GM21447 (cell line): Measurements from ENCODE around the gene PCDH12.
"Not testable (repeated sequence)": the region's sequence is repeated elsewhere in the genome, so short reads cannot be mapped to it uniquely, and the experiment has no call there.

ENCODE experiments used
- ATAC-seq: cut with Tn5 transposase; IDR thresholded peaks from one replicate; pipeline ENCODE4 v1.9.1; 2021; ENCODE audit not compliant: unreplicated experiment

Gene PCDH12

GRCh38 chr5:141941307-141941706 is 16.7 kb downstream of the PCDH12 start:
- ATAC-seq, result no peak

GRCh38 chr5:141940695-141941271 is 17.2 kb downstream of the PCDH12 start:
- ATAC-seq, result no peak

- no peak for ATAC-seq
Observed at GRCh38 chr5:141935538-141935937, 22.5 kb downstream of the PCDH12 start.

GRCh38 chr5:141934099-141934844 is 23.7 kb downstream of the PCDH12 start:
- ATAC-seq, result no peak

- no peak for ATAC-seq
Observed at GRCh38 chr5:141933151-141933550, 24.9 kb downstream of the PCDH12 start.

GRCh38 chr5:141931694-141932093 is 26.3 kb downstream of the PCDH12 start:
- ATAC-seq, result no peak

- no peak for ATAC-seq
Observed at GRCh38 chr5:141929398-141930058, 28.5 kb downstream of the PCDH12 start.

GRCh38 chr5:141928051-141928450 is 30.0 kb downstream of the PCDH12 start:
- ATAC-seq, result no peak

- no peak for ATAC-seq
Observed at GRCh38 chr5:141926434-141926833, 31.6 kb downstream of the PCDH12 start.

- peak; percentile 96 for ATAC-seq
Observed at GRCh38 chr5:141923448-141924313, 34.3 kb downstream of the PCDH12 start, which contains the start of gene DELE1. TSS of gene DELE1 (plus strand) at chr5:141923871. CDS start at chr5:141923942, 71 bp downstream.

- not testable (repeated sequence) for ATAC-seq
Observed at GRCh38 chr5:141922827-141923447, 35.1 kb downstream of the PCDH12 start.

- ATAC-seq, result no peak
Observed at GRCh38 chr5:141920771-141921170, 37.2 kb downstream of the PCDH12 start.

GRCh38 chr5:141919218-141920119 is 38.5 kb downstream of the PCDH12 start:
- no peak for ATAC-seq

GRCh38 chr5:141917760-141918159 is 40.2 kb downstream of the PCDH12 start:
- ATAC-seq, result no peak

GRCh38 chr5:141916522-141916921 is 41.5 kb downstream of the PCDH12 start:
- ATAC-seq, result no peak

GRCh38 chr5:141915881-141916336 is 42.1 kb downstream of the PCDH12 start:
- no peak for ATAC-seq

- no peak for ATAC-seq
Observed at GRCh38 chr5:141914797-141915196, 43.2 kb downstream of the PCDH12 start.

GRCh38 chr5:141914199-141914743 is 43.7 kb downstream of the PCDH12 start:
- ATAC-seq, result peak; percentile 59

GRCh38 chr5:141913560-141914198 is 44.3 kb downstream of the PCDH12 start:
- no peak for ATAC-seq
